HG03196 (cell line): ENCODE measurements around the gene HIGD1B.

Experiments used
- ATAC-seq: cut with Tn5 transposase; IDR thresholded peaks from one replicate; pipeline ENCODE4 v1.9.1; 2021; ENCODE audit not compliant: unreplicated experiment

The HIGD1B gene

GRCh38 chr17:44832805-44833204, 14.9 kb upstream of the HIGD1B start:
- no peak for ATAC-seq

GRCh38 chr17:44837196-44837595, 10.5 kb upstream of the HIGD1B start:
- ATAC-seq, result no peak

GRCh38 chr17:44840274-44840673, 7.4 kb upstream of the HIGD1B start:
- no peak for ATAC-seq

GRCh38 chr17:44840936-44841335, 6.7 kb upstream of the HIGD1B start:
- no peak for ATAC-seq

GRCh38 chr17:44842748-44843147, 4.9 kb upstream of the HIGD1B start:
- ATAC-seq, result no peak

- ATAC-seq, result no peak
Observed at GRCh38 chr17:44844390-44844830, 3.3 kb upstream of the HIGD1B start.

GRCh38 chr17:44846206-44846605, 1.5 kb upstream of the HIGD1B start:
- ATAC-seq, result no peak

GRCh38 chr17:44848257-44848795, 643 bp downstream of the HIGD1B start:
- no peak for ATAC-seq

- ATAC-seq, result no peak
Observed at GRCh38 chr17:44848961-44849489, 1.3 kb downstream of the HIGD1B start.

- ATAC-seq, result no peak
Observed at GRCh38 chr17:44850025-44850424, 2.3 kb downstream of the HIGD1B start.

GRCh38 chr17:44850612-44851011, 2.9 kb downstream of the HIGD1B start:
- ATAC-seq, result no peak

- ATAC-seq, result no peak
Observed at GRCh38 chr17:44854192-44854591, 6.5 kb downstream of the HIGD1B start.

- ATAC-seq, result no peak
Observed at GRCh38 chr17:44859701-44860100, 12.0 kb downstream of the HIGD1B start.

- ATAC-seq, result no peak
Observed at GRCh38 chr17:44862278-44862914, 14.7 kb downstream of the HIGD1B start.

- no peak for ATAC-seq
Observed at GRCh38 chr17:44863061-44863918, 15.6 kb downstream of the HIGD1B start.

GRCh38 chr17:44864831-44865230, 17.1 kb downstream of the HIGD1B start:
- ATAC-seq, result no peak

- ATAC-seq, result no peak
Observed at GRCh38 chr17:44865231-44865660, 17.6 kb downstream of the HIGD1B start.

GRCh38 chr17:44865931-44866330, 18.2 kb downstream of the HIGD1B start:
- no peak for ATAC-seq

GRCh38 chr17:44867841-44868240, 20.2 kb downstream of the HIGD1B start:
- no peak for ATAC-seq

GRCh38 chr17:44871556-44871955, 23.9 kb downstream of the HIGD1B start:
- ATAC-seq, result no peak

GRCh38 chr17:44872131-44872768, 24.6 kb downstream of the HIGD1B start:
- no peak for ATAC-seq
